NCI-H2171 (cell line): ENCODE measurements around the gene C2orf76.
"Not testable (repeated sequence)": the region's sequence is repeated elsewhere in the genome, so short reads cannot be mapped to it uniquely, and the experiment has no call there.

Source experiments
- DNase-seq: peaks from one replicate; lab custom pipeline; 2025; lab: John Stamatoyannopoulos, UW

C2orf76 gene

DNA sequence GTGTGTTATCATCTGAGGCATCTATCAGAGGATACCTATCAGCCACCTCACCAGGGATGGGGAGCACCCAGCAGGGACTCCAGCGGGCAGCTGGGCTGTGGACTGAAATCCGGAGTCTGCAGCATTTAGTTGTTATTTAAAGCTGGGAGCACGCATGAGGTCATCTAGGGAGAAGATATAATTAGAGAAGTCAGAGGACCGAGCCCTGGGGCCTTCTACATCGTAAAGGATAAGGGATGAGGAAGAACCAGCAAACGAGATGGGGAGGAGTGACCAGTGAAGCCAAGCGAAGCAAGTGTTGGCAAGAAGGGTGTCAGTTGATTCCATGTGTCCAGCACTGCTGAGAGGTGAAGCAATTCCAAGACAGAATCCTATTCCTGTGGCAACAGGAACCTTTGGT lies 72.7 kb downstream of the C2orf76 start:
- no peak for DNase-seq

DNA sequence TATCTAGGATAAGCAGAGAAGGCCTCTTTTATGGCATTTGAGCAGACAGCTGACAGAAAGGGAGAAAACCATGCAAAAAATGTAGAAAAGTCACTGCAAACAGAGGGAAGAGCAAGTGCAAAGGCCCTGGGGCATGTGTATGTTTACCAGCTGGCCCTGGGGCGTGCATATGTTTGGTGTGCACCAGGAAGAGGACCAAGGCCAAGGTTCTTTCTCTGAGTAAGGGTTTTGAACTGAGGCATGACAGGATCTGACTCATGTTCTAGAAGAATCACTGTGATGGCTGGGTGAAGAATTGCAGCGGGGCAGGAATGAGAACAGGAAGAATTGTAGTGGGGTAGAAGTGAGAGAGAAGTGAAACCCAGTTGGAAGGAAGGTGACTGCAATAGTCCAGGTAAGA lies 73.4 kb downstream of the C2orf76 start:
- no peak for DNase-seq

DNA sequence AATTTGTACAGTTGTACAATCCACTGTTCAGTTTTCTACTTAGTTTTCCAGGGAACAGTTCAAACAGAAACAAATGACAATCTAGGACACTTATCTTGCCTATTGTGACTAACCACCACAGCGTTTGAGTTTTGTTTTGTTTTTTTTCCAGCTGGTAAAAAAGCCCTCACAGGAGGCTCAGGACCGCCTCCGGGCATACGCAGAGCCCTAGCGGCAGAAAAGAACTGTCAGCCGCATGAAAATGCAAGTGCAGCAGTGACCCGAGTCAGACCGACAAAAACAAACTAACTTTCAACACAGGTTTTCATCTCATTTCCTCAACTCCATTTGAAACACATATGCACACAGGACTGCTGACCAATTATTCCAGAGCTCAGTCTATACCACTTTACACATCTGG lies 74.4 kb downstream of the C2orf76 start:
- no peak for DNase-seq

DNA sequence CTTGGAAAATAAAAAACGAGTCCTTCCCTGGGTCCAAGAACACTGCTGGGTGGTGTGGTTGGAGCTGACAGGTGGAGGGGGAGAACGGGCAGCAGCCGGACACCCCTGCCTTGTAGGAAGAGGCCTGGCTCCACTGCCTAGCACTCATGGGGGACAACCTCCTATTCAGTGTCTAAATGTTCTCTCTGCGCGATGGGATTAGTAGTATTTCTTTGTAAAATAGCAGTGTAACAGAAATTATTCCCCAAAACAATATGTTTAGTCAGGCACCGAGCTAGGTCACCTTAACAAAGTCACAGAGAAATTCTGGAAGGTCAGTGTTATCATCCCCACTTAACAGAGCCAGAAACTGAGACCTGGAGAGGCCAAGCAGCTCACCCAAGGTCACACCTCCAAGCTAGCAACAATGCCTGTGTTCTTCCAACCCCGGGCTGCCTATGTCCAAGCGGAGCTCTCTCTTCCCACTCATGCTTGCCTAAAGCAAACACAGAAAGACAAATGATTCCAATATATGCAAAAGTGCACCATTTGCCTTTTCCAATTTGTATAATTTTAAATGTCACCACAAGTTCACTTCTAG lies 75.0 kb downstream of the C2orf76 start:
- no peak for DNase-seq

DNA sequence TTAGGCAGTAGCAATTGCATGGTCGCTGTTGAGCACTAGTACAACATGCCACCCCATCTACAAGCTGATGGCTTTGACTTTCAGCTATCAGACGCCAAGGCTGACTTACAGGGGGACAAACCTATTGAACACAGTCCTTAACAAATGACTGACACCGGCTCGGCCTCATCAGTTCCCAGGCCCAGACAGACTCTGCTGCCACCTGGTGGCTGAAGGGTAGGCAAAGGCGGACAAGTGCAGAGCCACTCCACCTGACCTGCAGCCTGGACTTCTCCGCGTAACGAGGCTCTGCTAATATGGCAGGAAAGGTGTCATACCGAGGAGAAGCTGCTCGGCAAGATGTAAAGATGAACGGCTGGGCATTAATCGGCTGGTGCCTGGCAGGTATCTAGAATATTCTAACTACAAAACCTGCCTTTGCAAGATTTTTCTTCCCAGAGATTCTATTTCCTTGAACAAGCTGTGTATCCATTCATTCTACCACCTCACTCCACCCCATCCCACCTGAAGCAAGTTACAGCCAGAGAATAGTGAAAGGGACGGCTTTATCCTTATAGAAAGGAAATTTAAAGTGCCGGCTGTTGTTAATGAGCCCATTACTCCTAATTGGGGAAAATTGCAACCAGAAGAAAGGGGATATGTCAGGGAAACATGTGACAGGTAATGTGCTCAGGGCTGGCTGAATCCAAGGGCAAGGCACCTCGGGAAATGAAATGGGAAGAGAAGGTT lies 75.6 kb downstream of the C2orf76 start:
- peak; percentile 46 for DNase-seq

DNA sequence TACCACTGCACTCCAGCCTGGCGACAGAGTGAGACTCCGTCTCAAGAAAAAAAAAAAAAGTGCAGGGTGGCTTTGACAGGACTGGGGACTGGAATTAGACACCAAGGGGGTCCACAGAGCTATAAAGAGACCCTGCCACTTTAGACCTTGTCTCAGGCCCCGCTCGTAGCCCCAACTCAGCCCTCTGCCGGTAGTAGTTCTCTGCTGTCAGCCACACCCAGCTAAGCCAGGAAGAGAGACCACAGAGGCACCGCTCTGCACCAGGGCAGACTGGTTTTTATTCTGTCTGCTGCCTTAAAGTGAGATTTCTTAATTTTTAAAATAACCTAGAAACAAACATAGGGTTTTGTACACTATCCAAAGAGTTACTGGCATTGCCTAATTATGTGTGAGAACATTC lies 77.0 kb downstream of the C2orf76 start:
- no peak for DNase-seq

DNA sequence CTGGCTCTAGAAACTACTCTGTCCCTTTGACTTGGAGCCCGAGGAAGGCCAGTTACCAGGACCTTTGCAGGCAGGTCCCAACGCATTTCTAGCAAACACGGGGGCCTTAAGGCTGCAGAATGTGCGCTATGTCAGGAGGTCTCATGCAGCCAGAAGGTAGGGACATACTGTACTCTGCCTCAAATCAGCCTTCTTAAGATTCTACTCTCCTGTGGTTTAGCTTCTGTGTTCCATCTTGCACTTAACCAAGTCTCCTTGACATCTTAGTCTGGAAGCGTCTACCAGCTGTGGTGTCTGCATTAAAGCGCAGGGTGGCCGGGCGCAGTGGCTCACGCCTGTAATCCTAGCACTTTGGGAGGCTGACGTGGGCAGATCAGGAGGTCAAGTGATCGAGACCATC lies 77.5 kb downstream of the C2orf76 start:
- no peak for DNase-seq

DNA sequence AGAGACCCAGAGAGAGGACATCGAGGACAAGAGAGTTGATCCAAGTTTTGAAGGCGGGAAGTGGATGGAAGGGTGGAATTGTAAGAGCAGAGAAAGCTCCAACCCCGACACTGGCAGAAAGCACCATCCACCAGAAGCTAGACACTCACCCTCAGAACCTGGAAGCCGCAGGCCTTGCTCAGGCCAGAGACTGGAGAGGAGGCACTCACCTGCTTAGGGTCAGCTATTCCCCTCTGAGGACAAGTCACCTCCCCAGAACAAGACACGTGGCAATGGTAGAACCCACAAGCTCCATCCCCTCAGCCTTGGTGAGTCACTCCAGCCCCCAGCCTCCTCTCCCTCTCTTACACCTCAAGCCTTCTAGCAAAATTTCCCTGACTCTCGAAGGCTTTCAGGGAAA lies 78.1 kb downstream of the C2orf76 start:
- no peak for DNase-seq

DNA sequence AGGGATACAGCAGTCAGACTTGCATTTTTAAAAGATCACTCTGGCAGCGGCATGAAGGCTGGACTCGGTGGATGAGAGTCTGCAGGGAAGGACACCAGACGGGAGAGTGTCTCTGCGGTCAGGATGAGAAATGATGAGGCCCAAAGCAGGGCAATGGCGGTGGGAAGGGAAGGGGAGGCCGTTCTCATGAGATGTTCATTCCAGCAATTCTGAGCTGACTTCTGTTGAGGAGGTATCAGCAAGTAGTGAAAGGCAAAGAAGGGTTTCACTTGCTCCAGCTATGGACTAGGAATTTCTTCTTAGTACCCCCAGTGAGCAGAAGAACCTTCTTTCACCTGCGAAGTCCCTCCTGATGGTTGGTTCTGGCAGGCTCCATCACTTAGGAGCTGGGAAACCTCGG lies 80.0 kb downstream of the C2orf76 start:
- no peak for DNase-seq

DNA sequence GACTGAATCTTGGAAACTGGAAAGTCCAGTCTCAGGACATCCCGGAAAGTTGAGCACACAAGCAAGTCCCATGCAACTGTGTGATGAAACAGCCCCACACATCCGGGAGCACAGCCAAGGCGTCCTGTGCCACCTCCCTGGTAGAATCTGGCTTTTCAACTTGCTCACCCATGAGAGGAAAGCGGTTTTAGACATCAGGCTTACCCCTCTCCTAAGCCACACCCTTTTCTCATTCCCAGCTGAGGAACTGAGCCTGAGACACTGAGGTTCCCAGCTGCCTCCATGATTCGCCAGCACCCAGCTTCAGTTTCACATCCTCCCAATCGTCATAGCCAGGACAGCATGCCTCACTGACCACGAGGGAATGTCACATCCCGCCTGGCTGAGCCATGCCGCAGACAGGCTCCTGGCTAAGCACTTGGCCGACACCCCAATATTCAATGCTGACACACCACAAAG lies 82.7 kb downstream of the C2orf76 start:
- no peak for DNase-seq

DNA sequence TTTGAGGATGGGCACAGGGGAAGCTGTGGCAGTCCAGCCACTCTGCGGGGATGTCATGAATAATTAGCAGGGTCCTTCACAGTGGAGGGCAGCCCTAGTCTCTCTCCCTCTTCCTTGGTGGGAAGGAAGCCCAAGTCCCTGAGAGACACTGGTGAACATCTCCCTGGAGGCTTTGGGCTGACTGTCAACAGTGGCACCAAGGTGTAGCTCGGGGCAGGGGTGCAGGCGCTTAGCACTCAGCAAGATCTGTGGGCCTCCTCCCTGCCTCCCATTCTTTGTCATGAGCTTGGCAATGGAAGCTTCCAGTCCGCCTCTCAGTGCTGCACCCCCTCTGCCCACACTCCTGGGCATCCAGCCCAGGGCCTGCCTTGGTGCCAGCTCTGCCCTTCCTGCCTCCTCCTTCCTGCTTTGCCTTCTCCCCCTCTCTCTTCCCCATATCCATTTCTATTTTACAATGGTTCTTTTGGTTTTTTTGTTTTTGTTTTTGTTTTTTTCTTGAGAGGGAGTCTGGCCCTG lies 83.6 kb downstream of the C2orf76 start:
- no peak for DNase-seq

DNA sequence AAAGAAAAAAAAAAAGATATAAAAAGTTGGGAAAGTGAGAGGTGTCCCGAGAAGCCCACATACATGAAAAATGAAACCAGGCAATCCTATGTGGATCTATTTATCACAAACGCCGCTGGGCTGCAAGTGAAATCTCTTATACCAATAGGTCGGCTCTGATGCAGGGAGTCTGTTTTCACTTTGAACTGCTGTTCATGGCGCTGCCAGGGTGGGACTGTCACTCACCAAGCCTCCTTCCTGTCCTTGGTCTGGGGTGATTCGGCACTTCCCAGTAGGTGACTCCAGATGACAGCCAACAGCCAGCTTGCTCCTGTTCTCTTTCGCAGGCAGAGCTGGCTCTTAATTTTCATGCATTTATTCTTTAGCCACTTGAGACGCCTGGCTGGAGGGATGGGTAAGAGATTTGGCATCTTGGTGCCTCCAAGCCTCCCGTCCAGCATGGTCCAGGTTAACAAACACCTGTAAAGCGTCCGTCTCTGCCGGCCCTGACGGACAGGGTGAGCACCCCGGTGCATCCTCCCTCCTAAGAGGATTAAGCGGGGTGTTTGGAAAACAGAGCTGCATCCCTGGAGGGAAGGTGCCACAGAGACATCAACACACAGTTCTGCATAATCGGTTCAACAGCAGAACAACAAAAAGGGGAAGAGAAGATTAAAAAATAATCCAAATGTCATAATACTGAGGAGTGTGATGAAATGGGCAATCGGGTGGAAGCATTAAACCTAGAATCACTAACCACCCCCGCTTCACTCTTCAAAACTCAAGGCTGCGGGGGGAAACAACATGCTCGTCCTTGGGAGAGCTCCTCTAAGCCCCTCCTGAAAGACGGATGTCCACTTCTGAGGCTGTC lies 84.3 kb downstream of the C2orf76 start:
- DNase-seq: no peak

DNA sequence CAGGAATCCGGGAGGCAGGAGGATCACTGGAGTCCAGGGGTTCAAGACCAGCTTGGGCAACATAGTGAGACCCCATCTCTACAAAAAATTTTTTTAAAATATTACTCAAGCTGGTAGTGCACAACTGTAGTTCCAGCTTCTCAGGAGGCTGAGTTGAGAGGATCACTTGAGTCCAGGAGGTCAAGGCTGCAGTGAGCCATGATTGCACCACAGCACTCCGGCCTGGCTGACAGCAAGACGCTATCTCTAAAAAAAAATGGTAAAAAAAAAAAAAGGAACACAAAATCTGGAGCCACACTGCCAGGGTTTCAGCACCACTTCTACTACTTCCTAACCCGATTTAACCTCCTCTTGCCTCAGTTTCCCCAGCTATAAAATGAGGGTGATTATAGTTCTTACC lies 86.0 kb downstream of the C2orf76 start:
- DNase-seq: no peak

DNA sequence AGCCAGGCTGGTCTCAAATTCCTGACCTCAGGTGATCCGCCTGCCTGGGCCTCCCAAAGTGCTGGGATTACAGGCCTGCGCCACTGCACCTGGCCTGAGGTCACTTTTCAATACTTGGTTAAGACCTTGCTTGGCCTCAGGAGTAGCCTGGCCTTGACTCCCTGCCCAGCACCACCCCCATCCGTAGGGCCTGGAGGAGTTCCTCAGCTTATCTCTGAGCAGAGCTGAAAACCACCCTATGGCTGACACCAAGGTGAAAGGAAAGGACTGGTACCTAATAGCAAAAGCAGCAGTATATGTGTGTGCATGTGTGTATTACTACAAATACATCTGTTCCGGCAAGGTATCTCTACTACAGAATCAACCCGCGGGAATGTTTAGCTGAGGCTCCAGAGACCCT lies 87.0 kb downstream of the C2orf76 start:
- DNase-seq: no peak

DNA sequence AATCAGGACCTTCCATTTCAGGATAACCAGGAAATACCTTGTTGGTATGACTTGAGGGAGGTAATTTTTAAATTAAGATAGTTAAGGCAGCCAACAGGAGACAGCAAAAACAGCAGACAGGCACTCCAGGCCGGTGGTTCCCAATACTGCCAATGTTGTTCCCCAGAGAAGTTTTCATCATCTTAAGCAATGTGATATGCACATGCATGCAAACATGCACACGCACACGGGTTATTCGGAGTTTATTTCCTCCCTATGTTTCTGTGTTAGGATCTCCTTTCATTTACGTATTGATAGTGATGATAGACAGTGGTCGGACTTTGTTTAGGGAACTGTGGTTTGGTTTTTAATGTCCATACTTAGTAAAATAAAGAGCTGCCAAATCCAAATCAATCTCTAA lies 87.7 kb downstream of the C2orf76 start:
- DNase-seq: no peak

DNA sequence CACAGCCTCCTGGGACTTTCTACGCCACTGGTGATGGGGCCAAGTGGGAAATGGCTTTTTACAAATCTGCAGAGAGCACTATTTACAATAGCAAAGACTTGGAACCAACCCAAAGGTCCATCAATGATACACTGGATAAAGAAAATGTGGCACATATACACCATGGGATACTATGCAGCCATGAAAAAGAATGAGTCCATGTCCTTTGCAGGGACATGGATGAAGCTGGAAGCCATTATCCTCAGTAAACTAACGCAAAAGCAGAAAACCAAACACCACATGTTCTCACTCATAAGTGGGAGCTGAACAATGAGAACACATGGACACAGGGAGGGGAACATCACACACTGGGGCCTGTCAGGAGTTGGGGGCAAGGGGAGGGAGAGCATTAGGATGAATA lies 88.2 kb downstream of the C2orf76 start:
- DNase-seq: not testable (repeated sequence)

DNA sequence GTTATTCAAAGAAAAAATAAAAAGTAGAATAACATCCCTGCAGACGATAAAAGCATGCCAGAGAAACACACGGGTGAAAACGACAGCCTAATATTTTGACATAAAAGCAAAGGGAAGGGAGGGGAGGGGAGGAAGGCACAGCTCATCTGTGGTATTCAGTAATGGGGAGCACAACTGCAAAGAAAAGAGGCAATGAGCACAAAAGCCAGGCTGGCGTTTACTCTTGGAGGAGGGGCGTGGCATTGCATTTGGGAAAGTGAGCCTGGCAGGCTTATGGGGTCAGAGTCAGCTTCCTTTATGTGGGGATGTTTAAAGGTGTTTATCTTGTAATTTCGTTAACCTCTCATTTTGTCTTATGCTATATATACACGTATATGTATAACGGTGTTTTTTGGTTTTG lies 89.8 kb downstream of the C2orf76 start:
- DNase-seq: no peak

DNA sequence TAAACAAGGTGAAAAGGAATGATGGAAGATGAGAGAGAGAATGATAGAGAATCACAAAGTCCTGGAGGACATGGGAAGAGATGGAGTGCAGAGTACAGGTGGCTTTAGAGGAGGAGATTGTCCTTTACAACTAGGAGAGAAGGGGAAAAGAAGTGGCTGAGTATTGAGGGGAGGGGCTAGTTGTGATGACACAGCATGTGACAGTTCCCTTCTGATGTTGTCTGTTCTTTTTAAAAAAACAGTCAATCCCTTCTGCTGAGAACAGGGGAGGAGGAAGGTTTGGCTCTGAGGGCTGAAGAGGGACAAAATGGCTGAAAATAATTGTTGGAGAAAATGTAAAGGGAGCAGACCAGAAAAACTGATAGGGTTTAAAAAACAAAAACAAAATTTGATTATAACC lies 99.0 kb downstream of the C2orf76 start:
- DNase-seq: no peak

DNA sequence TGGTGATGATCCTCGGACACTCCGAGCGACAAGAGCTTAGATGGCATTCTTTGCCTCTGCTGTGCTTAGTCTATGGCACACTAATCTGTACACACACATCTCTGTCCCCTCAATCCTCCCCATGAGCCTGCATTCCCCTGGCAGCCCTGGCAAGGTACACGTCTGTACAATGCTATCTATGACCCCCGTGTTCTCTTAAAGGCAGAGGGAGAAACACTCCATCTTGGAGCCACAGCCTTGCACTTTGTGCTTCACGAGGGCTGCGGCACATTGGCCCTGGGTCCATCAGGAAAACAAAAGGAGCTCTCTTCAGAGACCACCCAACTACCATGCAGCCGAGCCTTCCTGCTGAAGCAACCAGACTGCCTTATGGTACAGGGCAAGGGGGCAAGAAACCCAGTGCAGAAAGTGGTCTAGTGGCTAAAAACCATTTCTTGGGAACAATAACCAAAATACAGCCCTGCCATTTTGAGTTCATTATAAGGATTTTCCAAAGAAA lies 100.5 kb downstream of the C2orf76 start:
- no peak for DNase-seq

DNA sequence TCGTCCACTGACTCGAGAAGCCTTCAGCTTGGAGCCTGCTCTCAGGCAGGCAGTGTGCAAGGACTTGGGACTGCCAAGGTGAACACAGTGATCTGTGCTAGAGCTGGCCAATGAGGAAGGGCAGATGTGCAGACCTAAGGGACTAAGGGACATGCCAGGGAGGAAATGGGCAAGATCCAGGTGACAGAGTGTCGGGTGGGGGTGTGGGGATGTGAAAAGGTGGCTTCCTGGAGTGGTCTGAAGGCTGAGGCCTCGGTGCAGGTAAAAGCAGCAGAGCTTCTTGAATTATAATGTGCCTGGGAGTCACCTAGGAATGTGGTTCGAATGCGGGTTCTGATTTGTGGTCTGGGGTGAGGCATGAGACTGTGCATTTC lies 101.0 kb downstream of the C2orf76 start:
- DNase-seq: no peak

DNA sequence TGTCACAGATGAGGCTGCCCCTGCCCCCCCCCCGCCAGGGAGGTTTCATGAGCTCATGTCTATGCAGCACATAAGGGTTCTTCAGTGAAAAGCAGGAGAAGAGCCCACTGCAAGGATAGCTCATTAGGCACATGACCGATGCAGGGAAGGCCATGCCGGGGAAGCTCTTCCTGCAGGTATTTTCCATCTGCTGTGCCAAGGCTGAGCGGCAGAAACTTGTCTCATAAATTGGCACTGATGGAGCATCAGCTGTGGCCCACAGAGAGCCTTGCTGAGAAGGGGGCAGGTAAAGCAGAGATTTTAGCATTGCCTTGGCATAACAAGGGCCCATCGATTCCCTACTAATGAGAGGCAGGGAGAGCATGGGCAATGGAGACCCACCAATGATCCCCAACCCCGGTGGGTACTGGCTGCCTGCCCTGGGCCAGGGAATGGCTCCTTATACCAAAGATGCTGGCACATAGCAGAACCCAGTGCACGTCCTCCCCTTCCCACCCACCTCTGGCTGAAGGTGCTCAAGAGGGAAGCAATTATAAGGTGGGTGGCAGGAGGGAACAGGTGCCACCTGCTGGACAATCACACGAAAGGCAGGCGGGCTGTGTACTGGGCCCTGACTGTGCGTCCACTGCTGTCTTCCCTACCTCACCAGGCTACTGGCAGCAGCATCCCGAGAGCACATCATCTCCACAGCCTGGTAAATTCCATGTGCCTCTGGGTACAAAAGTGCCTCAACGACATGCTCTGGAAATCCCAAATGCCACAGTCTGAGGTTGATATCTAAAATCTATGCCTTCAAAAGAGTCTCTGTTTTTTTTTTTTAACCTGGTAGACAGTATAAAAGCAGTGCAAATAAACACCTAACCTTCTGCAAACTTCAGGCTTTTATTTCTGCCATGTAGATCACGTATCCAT lies 101.6 kb downstream of the C2orf76 start:
- DNase-seq: peak; percentile 25

DNA sequence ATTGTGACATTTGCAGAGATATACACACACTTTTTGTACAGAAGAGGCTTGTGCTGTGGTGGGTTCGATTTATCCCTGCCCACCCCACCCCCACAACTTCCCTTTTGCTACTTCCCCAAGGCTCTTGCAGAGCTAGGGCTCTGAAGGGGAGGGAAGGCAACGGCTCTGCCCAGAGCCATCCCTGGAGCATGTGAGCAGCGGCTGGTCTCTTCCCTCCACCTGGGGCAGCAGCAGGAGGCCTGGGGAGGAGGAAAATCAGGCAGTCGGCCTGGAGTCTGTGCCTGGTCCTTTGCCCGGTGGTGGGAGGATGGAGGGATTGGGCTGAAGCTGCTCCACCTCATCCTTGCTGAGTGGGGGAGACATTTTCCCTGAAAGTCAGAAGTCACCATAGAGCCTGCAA lies 103.0 kb downstream of the C2orf76 start:
- DNase-seq: no peak
